Tibial nerve (tissue), 4 donors: ENCODE results near the gene OR10G2. TPM values are rescaled to one million over a fixed set of nuclear protein-coding genes. Genes with fewer than 3 reads are reported as not detected.

Experiments used
- DNase-seq, 2 donors: peaks; one replicate each; pipeline ENCODE4 v3.0.0-alpha.2; 2019; ENCODE audit warnings: low spot score in 2 of 2
- H3K27ac ChIP-seq, 4 donors: fragments of 200-600 bp; sonication (generic) in 3 of 4; one replicate each; pipeline ENCODE4 v1.5.1; 2017 to 2019; ENCODE audit warnings: mild to moderate bottlenecking in 1 of 4
- H3K27me3 ChIP-seq, 2 donors: fragments of 200-600 bp; sonication (generic) in 1 of 2; one replicate each; pipeline versions ENCODE4 v1.5.1 to v1.6.0; 2017 to 2019
- H3K36me3 ChIP-seq, 3 donors: fragments of 200-600 bp; sonication (generic); one replicate each; pipeline ENCODE4 v1.5.1; 2018 to 2019
- H3K4me1 ChIP-seq, 4 donors: fragments of 200-600 bp; sonication (generic) in 3 of 4; one replicate each; pipeline ENCODE4 v1.5.1; 2017 to 2019
- H3K4me3 ChIP-seq, 4 donors: fragments of 200-600 bp; sonication (generic) in 3 of 4; one replicate each; pipeline ENCODE4 v1.5.1; 2017 to 2019; ENCODE audit warnings: mild to moderate bottlenecking in 1 of 4, moderate library complexity in 1 of 4
- H3K9me3 ChIP-seq, 4 donors: fragments of 200-600 bp; sonication (generic) in 3 of 4; one replicate each; pipeline ENCODE4 v1.5.1; 2017 to 2019
- CTCF ChIP-seq, 5 experiments: fragments of 200-600 bp in 3 of 5; fragments of 450-650 bp in 2 of 5; sonication (generic) in 3 of 5; IDR thresholded peaks; one replicate each; pipeline ENCODE4 v1.5.1; 2016 to 2019; ENCODE audit warnings: antibody characterized with exemption in 5 of 5, mild to moderate bottlenecking in 3 of 5, moderate library complexity in 2 of 5
- EP300 ChIP-seq, 2 donors: sonication (generic); formaldehyde crosslinking; IDR thresholded peaks; one replicate each; pipeline ENCODE4 v1.6.1; 2017; ENCODE audit warnings: antibody characterized with exemption in 2 of 2, mild to moderate bottlenecking in 1 of 2
- POLR2A ChIP-seq, 2 donors: fragments of 450-650 bp; IDR thresholded peaks; one replicate each; pipeline ENCODE4 v1.6.1; 2017; ENCODE audit warnings: antibody characterized with exemption in 2 of 2, mild to moderate bottlenecking in 2 of 2, moderate library complexity in 2 of 2
- WGBS, 2 donors: methylation state at CpG; one replicate each; pipeline ENCODE4 v1.1.5; 2018; 5-methylcytosine and 5-hydroxymethylcytosine counted together
- total RNA-seq, 4 donors: library from RNA; depleted of rRNA; stranded (reverse); fragments of >200 nt; gene quantifications; one replicate each; pipeline ENCODE4 v1.1.0, GENCODE V29; 2016

OR10G2 gene
- total RNA-seq, 4 donors from 2014 or later, result not detected

- no peak overlapping the region for H3K4me3 ChIP-seq
- H3K4me1 ChIP-seq, result no peaks in the 10 kb centered on the region
- DNase-seq, result no peak
- H3K9me3 ChIP-seq, result peaks cover 0 to 13% (median 0%) of the 10 kb centered on the region in 4 donors
- H3K27ac ChIP-seq, result no peak overlapping the region
- 38 to 45% methylated on average over 2 of the region's 2 CpGs for WGBS, 2 donors
- no peaks in the 10 kb centered on the region for H3K36me3 ChIP-seq
- H3K27me3 ChIP-seq, result no peaks in the 10 kb centered on the region
- TF ChIP-seq POLR2A (IDR thresholded peaks at IDR 0.05), result no peak
Observed at GRCh38 chr14:21671371-21671770, 36.6 kb upstream of the OR10G2 start.

GRCh38 chr14:21669284-21669683, 34.5 kb upstream of the OR10G2 start:
- no peak for TF ChIP-seq POLR2A (IDR thresholded peaks at IDR 0.05)
- TF ChIP-seq CTCF (IDR thresholded peaks at IDR 0.05), result no peak
- no peak for TF ChIP-seq EP300 (IDR thresholded peaks at IDR 0.05)
- Histone ChIP-seq H3K4me3 (no peak overlapping the region), H3K4me1 (no peaks in the 10 kb centered on the region)

GRCh38 chr14:21668377-21668776, 33.6 kb upstream of the OR10G2 start:
- H3K9me3 ChIP-seq, result no peaks in the 10 kb centered on the region
- H3K4me3 ChIP-seq, result no peak overlapping the region
- H3K27me3 ChIP-seq, result no peaks in the 10 kb centered on the region
- no peak for TF ChIP-seq CTCF (IDR thresholded peaks at IDR 0.05)
- no peak for TF ChIP-seq EP300 (IDR thresholded peaks at IDR 0.05)
- no peak for TF ChIP-seq POLR2A (IDR thresholded peaks at IDR 0.05)
- H3K4me1 ChIP-seq, result no peaks in the 10 kb centered on the region
- no peaks in the 10 kb centered on the region for H3K36me3 ChIP-seq
- DNase-seq, result no peak
- H3K27ac ChIP-seq, result no peak overlapping the region
- WGBS, 2 donors, result 82 to 90% methylated on average over 3 of the region's 3 CpGs

More at GRCh38 chr14:21669284-21669683, 34.5 kb upstream of the OR10G2 start:
- H3K27me3 ChIP-seq, result no peaks in the 10 kb centered on the region
- no peaks in the 10 kb centered on the region for H3K9me3 ChIP-seq
- H3K27ac ChIP-seq, result no peak overlapping the region
- no peak for DNase-seq
- H3K36me3 ChIP-seq, result no peaks in the 10 kb centered on the region

GRCh38 chr14:21656980-21657379, 22.2 kb upstream of the OR10G2 start:
- Histone ChIP-seq H3K4me1 (no peaks in the 10 kb centered on the region), H3K27ac (no peak overlapping the region), H3K4me3 (no peak overlapping the region), H3K27me3 (no peaks in the 10 kb centered on the region), H3K36me3 (no peaks in the 10 kb centered on the region), H3K9me3 (no peaks in the 10 kb centered on the region)
- WGBS, 2 donors, result 88 to 97% methylated on average over 1 of the region's 1 CpG
- no peak for DNase-seq
- TF ChIP-seq CTCF (IDR thresholded peaks at IDR 0.05) (no peak), EP300 (IDR thresholded peaks at IDR 0.05) (no peak), POLR2A (IDR thresholded peaks at IDR 0.05) (no peak)

- Histone ChIP-seq H3K9me3 (no peaks in the 10 kb centered on the region), H3K4me1 (no peaks in the 10 kb centered on the region), H3K27ac (no peak overlapping the region), H3K36me3 (no peaks in the 10 kb centered on the region), H3K27me3 (no peaks in the 10 kb centered on the region), H3K4me3 (no peak overlapping the region)
- DNase-seq, result no peak
- 89 to 93% methylated on average over 5 of the region's 5 CpGs for whole genome bisulfite sequencing, 2 donors
- TF ChIP-seq EP300 (IDR thresholded peaks at IDR 0.05) (no peak), POLR2A (IDR thresholded peaks at IDR 0.05) (no peak), CTCF (IDR thresholded peaks at IDR 0.05) (no peak)
Observed at GRCh38 chr14:21654215-21654614, 19.5 kb upstream of the OR10G2 start.

- no peak within 1 kb of the TSS for H3K4me3 ChIP-seq
- H3K4me1 ChIP-seq, result no peaks in the 10 kb centered on the region
- TF ChIP-seq POLR2A (IDR thresholded peaks at IDR 0.05) (no peak), EP300 (IDR thresholded peaks at IDR 0.05) (no peak), CTCF (IDR thresholded peaks at IDR 0.05) (no peak)
- no peaks in the 10 kb centered on the region for H3K9me3 ChIP-seq
- WGBS, 2 donors, result 72 to 73% methylated on average over 2 of the region's 2 CpGs
- H3K27ac ChIP-seq, result no peak within 1 kb of the TSS
- H3K36me3 ChIP-seq, result no peaks in the 10 kb centered on the region
- no peak for DNase-seq
- no peaks in the 10 kb centered on the region for H3K27me3 ChIP-seq
Observed at GRCh38 chr14:21653331-21653885, 18.7 kb upstream of the OR10G2 start, which contains the start of gene OR4E2. Gene OR4E2 (plus strand): TSS chr14:21653835. CDS start chr14:21665083, 11,248 bp downstream.
